A172 (cell line): ENCODE results near the gene DPYSL4. TPM values are rescaled to one million over a fixed set of nuclear protein-coding genes. Genes with fewer than 3 reads are reported as not detected.
"Not testable (repeated sequence)": the region's sequence is repeated elsewhere in the genome, so short reads cannot be mapped to it uniquely, and the experiment has no call there.

Experiments used
- DNase-seq: peaks from one replicate; pipeline ENCODE4 v3.0.0-alpha.2; 2015; ENCODE audit warnings: low spot score
- total RNA-seq: library from RNA; depleted of rRNA; stranded (reverse); fragments of >200 nt; shearing (Covaris generic); gene quantifications from 2 replicates; pipeline ENCODE4 v1.2.3, GENCODE V29; 2014

Gene DPYSL4
- total RNA-seq, 1 experiment from 2014 or later = 18.4 TPM

- DNase-seq = no peak
These were observed 36.8 kb upstream of the DPYSL4 start for GRCh38 chr10:132149917-132150316.

GRCh38 chr10:132150777-132151176 is 36.0 kb upstream of the DPYSL4 start:
- DNase-seq = no peak

GRCh38 chr10:132151286-132151950 is 35.3 kb upstream of the DPYSL4 start:
- DNase-seq = no peak

- no peak for DNase-seq
These were observed 34.7 kb upstream of the DPYSL4 start for GRCh38 chr10:132151951-132152505.

GRCh38 chr10:132152896-132153580 is 33.7 kb upstream of the DPYSL4 start:
- DNase-seq = no peak

GRCh38 chr10:132153616-132154217 is 33.0 kb upstream of the DPYSL4 start:
- no peak for DNase-seq

GRCh38 chr10:132154440-132154839 is 32.3 kb upstream of the DPYSL4 start:
- DNase-seq = no peak

- DNase-seq = no peak
These were observed 31.8 kb upstream of the DPYSL4 start for GRCh38 chr10:132154931-132155330.

- DNase-seq = no peak
These were observed 30.9 kb upstream of the DPYSL4 start for GRCh38 chr10:132155723-132156381.

GRCh38 chr10:132156382-132156781 is 30.4 kb upstream of the DPYSL4 start:
- DNase-seq = no peak

- no peak for DNase-seq
These were observed 29.6 kb upstream of the DPYSL4 start for GRCh38 chr10:132157101-132157500.

GRCh38 chr10:132158122-132158741 is 28.5 kb upstream of the DPYSL4 start:
- DNase-seq = no peak

- no peak for DNase-seq
These were observed 27.9 kb upstream of the DPYSL4 start for GRCh38 chr10:132158823-132159222.

- not testable (repeated sequence) for DNase-seq
These were observed 27.2 kb upstream of the DPYSL4 start for GRCh38 chr10:132159302-132160230.

- DNase-seq = not testable (repeated sequence)
These were observed 26.5 kb upstream of the DPYSL4 start for GRCh38 chr10:132160231-132160630.

GRCh38 chr10:132160834-132161622 is 25.7 kb upstream of the DPYSL4 start:
- not testable (repeated sequence) for DNase-seq

GRCh38 chr10:132162021-132162531 is 24.7 kb upstream of the DPYSL4 start:
- DNase-seq = peak; percentile 9

- no peak for DNase-seq
These were observed 24.0 kb upstream of the DPYSL4 start for GRCh38 chr10:132162590-132163277.

- DNase-seq = peak; percentile 47
These were observed 23.4 kb upstream of the DPYSL4 start for GRCh38 chr10:132163278-132163765.
